HepG2 (cell line): ENCODE measurements around the gene UCN. TPM values are rescaled to one million over a fixed set of nuclear protein-coding genes. Genes with fewer than 3 reads are reported as not detected.

Experiments used
- ATF2 ChIP-seq: sonication (generic); formaldehyde crosslinking; IDR thresholded peaks from 2 replicates; pipeline ENCODE4 v1.4.0; 2020; ENCODE audit warnings: missing genetic modification reagents
- CENPBD1 ChIP-seq: sonication (generic); formaldehyde crosslinking; IDR thresholded peaks from 2 replicates; pipeline ENCODE4 v1.8.0; 2022; ENCODE audit warnings: missing genetic modification reagents, low read depth, mild to moderate bottlenecking, borderline replicate concordance
- MAX ChIP-seq: IDR thresholded peaks from 2 replicates; pipeline ENCODE4 v1.6.1; 2012; ENCODE audit warnings: inconsistent platforms
- NRL ChIP-seq: sonication (generic); formaldehyde crosslinking; IDR thresholded peaks from 2 replicates; pipeline ENCODE4 v1.5.0; 2020; ENCODE audit warnings: missing genetic modification reagents, mild to moderate bottlenecking, moderate library complexity, borderline replicate concordance
- ZBTB39 ChIP-seq: sonication (generic); formaldehyde crosslinking; IDR thresholded peaks from 2 replicates; pipeline ENCODE4 v1.5.0; 2020; ENCODE audit warnings: missing genetic modification reagents
- ZBTB44 ChIP-seq: sonication (generic); formaldehyde crosslinking; IDR thresholded peaks from 2 replicates; pipeline ENCODE4 v1.4.0; 2020; ENCODE audit warnings: missing genetic modification reagents
- ZNF275 ChIP-seq: sonication (generic); formaldehyde crosslinking; IDR thresholded peaks from 2 replicates; pipeline ENCODE4 v1.8.0; 2022; ENCODE audit warnings: missing genetic modification reagents, mild to moderate bottlenecking, inconsistent platforms, borderline replicate concordance
- ZNF326 ChIP-seq: sonication (generic); formaldehyde crosslinking; IDR thresholded peaks from 2 replicates; pipeline ENCODE4 v1.4.0; 2020; ENCODE audit warnings: missing genetic modification reagents, borderline replicate concordance
- ZNF562 ChIP-seq: sonication (generic); formaldehyde crosslinking; IDR thresholded peaks from 2 replicates; pipeline ENCODE4 v1.8.0; 2022; ENCODE audit warnings: missing genetic modification reagents, borderline replicate concordance
- ZNF646 ChIP-seq: sonication (generic); formaldehyde crosslinking; IDR thresholded peaks from 2 replicates; pipeline ENCODE4 v1.9.0; 2021; ENCODE audit warnings: mild to moderate bottlenecking, missing genetic modification reagents
- polyA plus RNA-seq, 8 experiments: library from polyadenylated mRNA; depleted of rRNA in 3 of 8; stranded (reverse) in 7 of 8; unstranded in 1 of 8; fragments of >200 nt; fragmentation: Illumina TruSeq in 4 of 8; extraction: Trizol in 4 of 8; gene quantifications; 2 replicates each; pipeline versions ENCODE4 v1.2.1 to v1.2.3, GENCODE V29; 2011 to 2016; ENCODE audit warnings: low read depth in 4 of 8, missing spikeins in 1 of 8, mixed read lengths in 1 of 8; ENCODE audit not compliant: insufficient read depth in 1 of 8
- total RNA-seq, 5 experiments: library from RNA; depleted of rRNA; stranded (reverse); fragments of >200 nt; fragmentation: Illumina TruSeq; extraction: Trizol; gene quantifications; 2 replicates each; pipeline ENCODE4 v1.2.3, GENCODE V29; 2016; ENCODE audit warnings: low read depth in 1 of 5

The UCN gene
- total and polyA plus RNA-seq, 2 of the 13 experiments (the other 11 are each of a cell fraction or from before 2014, with no cell fraction given), result 1.2 to 2.3 TPM

GRCh38 chr2:27322766-27323595 lies 14.7 kb upstream of the UCN start, which contains the start of gene MPV17 (continued):
- TF ChIP-seq NRL (peak; percentile 97), CENPBD1 (CRISPR knock-in tag) (no peak), ZNF646 (CRISPR knock-in tag) (no peak), ZNF275 (peak; percentile 52; the same call in 1 of the 2 replicates), ZBTB44 (no peak; the same call in 1 of the 2 replicates), ZNF562 (CRISPR knock-in tag) (no peak), MAX (peak; percentile 97), ZNF326 (CRISPR knock-in tag) (no peak), ATF2 (CRISPR knock-in tag) (peak; percentile 84; the same call in 1 of the 2 replicates), ZBTB39 (CRISPR knock-in tag) (peak; percentile 92)
